B cell (primary cell): ENCODE data around the gene LRRC49.

Source experiments
- CTCF ChIP-seq: fragments of 200-600 bp; IDR thresholded peaks from one replicate; pipeline ENCODE4 v1.8.0; 2022; ENCODE audit warnings: antibody characterized with exemption, mild to moderate bottlenecking
- EZH2 ChIP-seq: IDR thresholded peaks from 2 replicates; pipeline ENCODE4 v1.6.1; 2012; ENCODE audit warnings: borderline replicate concordance, low read depth, mild to moderate bottlenecking, moderate library complexity, low read length; ENCODE audit not compliant: insufficient read depth, poor library complexity, severe bottlenecking

DNA sequence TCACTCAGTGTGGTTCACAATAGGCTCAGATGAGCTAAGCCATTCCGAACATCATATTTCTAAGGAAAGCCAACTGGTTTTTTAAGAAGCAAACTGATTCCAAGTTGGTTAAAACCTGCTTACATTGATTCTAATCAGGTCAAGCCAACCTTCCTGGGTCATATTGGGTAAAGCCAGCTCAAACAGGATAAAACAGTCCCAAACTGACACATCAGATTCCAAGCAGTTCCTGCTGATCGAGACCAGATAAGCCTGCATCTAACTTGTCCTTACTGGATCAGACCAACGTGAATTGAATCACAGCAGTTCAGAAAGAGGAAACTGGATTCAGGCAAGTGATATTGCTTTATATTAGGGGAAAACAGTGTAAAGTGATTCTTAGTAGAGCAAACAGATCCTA is 204.1 kb downstream of the LRRC49 start:
- TF ChIP-seq CTCF: no peak
- no peak for TF ChIP-seq EZH2
